Immature natural killer cell (primary cell): ENCODE data around the gene CAPZA1. TPM values are rescaled to one million over a fixed set of nuclear protein-coding genes. Genes with fewer than 3 reads are reported as not detected.

ENCODE experiments used
- DNase-seq, 3 donors: peaks; one replicate each; pipeline ENCODE4 v3.0.0; 2022; ENCODE audit warnings: mixed read lengths in 1 of 3
- H3K27ac Mint-ChIP-seq, 6 donors: one replicate each; pipeline ENCODE4 v1.8.0; 2020; ENCODE audit warnings: mixed read lengths in 6 of 6, mild to moderate bottlenecking in 5 of 6, inconsistent platforms in 4 of 6, moderate library complexity in 3 of 6
- H3K27me3 Mint-ChIP-seq, 3 donors: one replicate each; pipeline ENCODE4 v1.8.0; 2020 to 2021; ENCODE audit warnings: low read depth in 3 of 3, mild to moderate bottlenecking in 3 of 3, mixed read lengths in 3 of 3, moderate library complexity in 3 of 3, inconsistent platforms in 1 of 3
- H3K36me3 Mint-ChIP-seq, 3 donors: one replicate each; pipeline ENCODE4 v1.8.0; 2020; ENCODE audit warnings: mixed read lengths in 3 of 3, inconsistent platforms in 2 of 3, mild to moderate bottlenecking in 2 of 3
- H3K4me1 Mint-ChIP-seq, 2 donors: one replicate each; pipeline ENCODE4 v1.8.0; 2020; ENCODE audit warnings: inconsistent platforms in 2 of 2, mild to moderate bottlenecking in 2 of 2, mixed read lengths in 2 of 2, moderate library complexity in 1 of 2
- H3K4me3 Mint-ChIP-seq, 5 donors: one replicate each; pipeline ENCODE4 v1.8.0; 2020; ENCODE audit warnings: mild to moderate bottlenecking in 5 of 5, mixed read lengths in 5 of 5, inconsistent platforms in 3 of 5, moderate library complexity in 3 of 5
- H3K9me3 Mint-ChIP-seq, 6 donors: one replicate each; pipeline ENCODE4 v1.8.0; 2020; ENCODE audit warnings: mild to moderate bottlenecking in 6 of 6, mixed read lengths in 6 of 6, inconsistent platforms in 4 of 6, moderate library complexity in 3 of 6
- polyA plus RNA-seq, 3 donors: library from polyadenylated mRNA; unstranded; fragments of 300-500 nt; fragmentation: Illumina TruSeq; gene quantifications; one replicate each; pipeline ENCODE4 v1.2.3, GENCODE V29; 2021

Gene CAPZA1
- 100 to 1,000 TPM; 199 to 264 (median 207) TPM for polyA plus RNA-seq

GRCh38 chr1:112619518-112620376 lies at the start of gene CAPZA1:
CAPZA1 (plus strand) TSS chr1:112619832; CDS start chr1:112619845, 13 bp downstream.
- no peaks in the 10 kb centered on the region for H3K9me3 Mint-ChIP-seq
- DNase-seq, result peak; percentile 91 to 93 (median 92)
- peaks cover 52 to 71% of the 10 kb centered on the region in 2 donors for H3K4me1 Mint-ChIP-seq
- H3K4me3 Mint-ChIP-seq, result peak within 1 kb of the TSS; percentile 99 to 100 (median 100)
- H3K27ac Mint-ChIP-seq, result peak within 1 kb of the TSS; percentile 100
- H3K27me3 Mint-ChIP-seq, result peaks cover 10 to 33% (median 21%) of the 10 kb centered on the region in 3 donors
- peaks cover 0 to 3% (median 0%) of the 10 kb centered on the region in 3 donors for H3K36me3 Mint-ChIP-seq

- DNase-seq, result no peak
- peaks cover 11 to 31% (median 30%) of the 10 kb centered on the region in 3 donors for H3K36me3 Mint-ChIP-seq
- H3K27ac Mint-ChIP-seq, result no peak overlapping the region
- H3K4me1 Mint-ChIP-seq, result no peaks in the 10 kb centered on the region
- no peaks in the 10 kb centered on the region for H3K9me3 Mint-ChIP-seq
- no peak overlapping the region for H3K4me3 Mint-ChIP-seq
- no peaks in the 10 kb centered on the region for H3K27me3 Mint-ChIP-seq
These were observed 44.4 kb upstream of the CAPZA1 start for GRCh38 chr1:112575154-112575804.

GRCh38 chr1:112576240-112576639 lies 43.4 kb upstream of the CAPZA1 start:
- Mint-ChIP-seq H3K27me3 (no peaks in the 10 kb centered on the region), H3K4me3 (no peak overlapping the region), H3K9me3 (no peaks in the 10 kb centered on the region), H3K4me1 (no peaks in the 10 kb centered on the region), H3K36me3 (peaks cover 11 to 34% (median 27%) of the 10 kb centered on the region in 3 donors), H3K27ac (no peak overlapping the region)
- no peak for DNase-seq

DNA sequence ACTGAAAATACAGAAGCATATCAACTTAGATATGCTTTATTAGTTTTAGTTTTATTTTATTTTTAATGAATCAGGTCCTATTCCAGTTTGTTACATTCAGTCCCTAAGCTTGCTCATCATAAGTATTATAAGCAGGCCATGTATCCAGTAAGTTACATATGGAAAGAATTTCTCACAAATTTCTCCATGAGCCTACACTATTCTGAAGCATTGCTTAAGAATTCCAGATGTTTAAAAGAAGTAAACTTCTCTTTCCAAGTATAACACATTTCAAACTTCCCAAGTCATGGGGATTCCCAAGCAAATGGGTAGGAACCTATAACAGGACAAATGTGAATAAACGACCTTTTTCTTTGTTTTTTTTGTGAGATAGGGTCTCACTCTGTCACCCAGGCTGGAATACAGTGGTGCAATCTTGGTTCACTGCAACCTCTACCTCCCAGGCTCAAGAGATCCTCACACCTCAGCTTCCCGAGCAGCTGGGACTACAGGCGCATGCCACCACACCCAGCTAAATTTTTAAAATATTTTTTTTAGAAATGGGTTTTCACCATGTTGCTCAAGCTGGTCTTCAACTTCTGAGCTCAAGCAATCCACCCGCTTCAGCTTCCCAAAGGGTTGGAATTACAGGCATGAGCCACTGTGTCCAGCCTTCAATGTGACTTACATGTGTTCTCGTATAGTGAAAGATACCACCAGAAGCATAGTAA lies 39.7 kb upstream of the CAPZA1 start:
- Mint-ChIP-seq H3K27me3 (no peaks in the 10 kb centered on the region), H3K4me1 (no peaks in the 10 kb centered on the region), H3K27ac (no peak overlapping the region), H3K4me3 (no peak overlapping the region), H3K36me3 (peaks cover 7 to 36% (median 29%) of the 10 kb centered on the region in 3 donors), H3K9me3 (no peaks in the 10 kb centered on the region)
- no peak for DNase-seq

- no peaks in the 10 kb centered on the region for H3K4me1 Mint-ChIP-seq
- no peak overlapping the region for H3K27ac Mint-ChIP-seq
- H3K36me3 Mint-ChIP-seq, result peaks cover 0 to 26% (median 16%) of the 10 kb centered on the region in 3 donors
- DNase-seq, result no peak
- no peak overlapping the region for H3K4me3 Mint-ChIP-seq
- H3K9me3 Mint-ChIP-seq, result no peaks in the 10 kb centered on the region
- no peaks in the 10 kb centered on the region for H3K27me3 Mint-ChIP-seq
These were observed 37.9 kb upstream of the CAPZA1 start for GRCh38 chr1:112581586-112582192.

DNA sequence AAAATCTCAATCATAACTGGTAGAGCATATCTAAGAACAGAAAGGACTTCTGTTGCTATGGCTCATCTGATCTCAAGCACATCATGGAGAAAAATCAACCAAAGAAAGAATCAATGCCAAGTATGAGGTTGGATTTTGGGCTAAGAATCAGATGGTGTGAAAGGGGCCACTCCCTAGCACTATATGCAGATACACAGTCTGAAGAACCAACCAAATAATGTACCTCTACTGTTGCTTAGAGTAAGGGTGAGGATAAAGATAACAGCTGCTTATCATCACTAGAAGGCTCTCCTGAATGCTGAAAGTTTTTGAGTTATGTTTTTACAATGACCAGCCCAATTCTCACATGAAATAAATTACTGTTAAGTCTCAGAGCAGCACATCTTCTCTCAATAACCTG lies 36.3 kb upstream of the CAPZA1 start:
- peaks cover 0 to 2% (median 0%) of the 10 kb centered on the region in 3 donors for H3K27me3 Mint-ChIP-seq
- H3K4me3 Mint-ChIP-seq, result no peak overlapping the region
- DNase-seq, result no peak
- H3K27ac Mint-ChIP-seq, result no peak overlapping the region
- no peaks in the 10 kb centered on the region for H3K4me1 Mint-ChIP-seq
- H3K9me3 Mint-ChIP-seq, result no peaks in the 10 kb centered on the region
- peaks cover 0 to 22% (median 11%) of the 10 kb centered on the region in 3 donors for H3K36me3 Mint-ChIP-seq

- Mint-ChIP-seq H3K27ac (no peak overlapping the region), H3K36me3 (peaks cover 14 to 28% (median 27%) of the 10 kb centered on the region in 3 donors), H3K4me3 (no peak overlapping the region), H3K4me1 (no peaks in the 10 kb centered on the region), H3K9me3 (peaks cover 0 to 2% (median 0%) of the 10 kb centered on the region in 6 donors), H3K27me3 (peaks cover 0 to 2% (median 0%) of the 10 kb centered on the region in 3 donors)
- DNase-seq, result no peak
These were observed 29.9 kb upstream of the CAPZA1 start for GRCh38 chr1:112589766-112590165.

DNA sequence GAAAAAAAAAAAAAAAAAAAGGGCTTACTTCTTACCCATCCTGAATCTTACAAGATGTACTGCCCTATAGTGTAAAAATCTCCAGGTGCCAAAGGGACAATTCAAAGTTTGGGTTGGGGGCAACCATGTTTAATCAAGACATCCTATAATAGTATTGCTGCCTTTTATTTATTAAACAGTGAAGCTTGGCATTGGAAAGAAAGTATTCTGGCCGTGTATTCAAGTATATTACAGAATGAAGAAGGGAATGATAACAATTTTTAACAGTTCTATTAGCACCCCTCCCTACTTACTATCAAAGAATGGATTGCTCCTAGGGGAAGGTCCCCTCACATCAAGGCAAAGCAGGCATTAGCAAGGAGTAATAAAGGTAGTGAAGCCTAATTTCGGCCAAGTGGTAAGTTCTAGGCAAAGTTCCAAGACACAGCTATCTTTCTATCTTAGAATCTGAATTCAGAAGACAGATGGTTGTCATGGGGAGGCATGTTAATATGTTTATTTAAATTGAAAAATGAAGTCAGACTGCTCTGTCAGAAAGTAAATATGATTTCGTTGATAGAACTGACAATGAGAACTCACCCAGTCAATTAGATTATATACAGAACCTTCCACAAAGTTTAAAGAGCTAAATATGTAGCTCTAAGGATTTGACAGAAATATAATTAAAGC lies 25.3 kb upstream of the CAPZA1 start:
- Mint-ChIP-seq H3K9me3 (peaks cover 0 to 2% (median 0%) of the 10 kb centered on the region in 6 donors), H3K4me3 (no peak overlapping the region), H3K4me1 (no peaks in the 10 kb centered on the region), H3K27me3 (no peaks in the 10 kb centered on the region), H3K27ac (no peak overlapping the region), H3K36me3 (peaks cover 10 to 19% (median 14%) of the 10 kb centered on the region in 3 donors)
- DNase-seq, result no peak

GRCh38 chr1:112599477-112599876 lies 20.2 kb upstream of the CAPZA1 start:
- Mint-ChIP-seq H3K36me3 (peaks cover 8 to 12% (median 10%) of the 10 kb centered on the region in 3 donors), H3K4me1 (no peaks in the 10 kb centered on the region), H3K9me3 (no peaks in the 10 kb centered on the region), H3K4me3 (no peak overlapping the region), H3K27me3 (no peaks in the 10 kb centered on the region), H3K27ac (no peak overlapping the region)
- no peak for DNase-seq

GRCh38 chr1:112603012-112603411 lies 16.6 kb upstream of the CAPZA1 start:
- Mint-ChIP-seq H3K27me3 (peaks cover 0 to 2% (median 0%) of the 10 kb centered on the region in 3 donors), H3K9me3 (no peaks in the 10 kb centered on the region), H3K4me1 (no peaks in the 10 kb centered on the region), H3K36me3 (peaks cover 21 to 29% (median 25%) of the 10 kb centered on the region in 3 donors), H3K4me3 (no peak overlapping the region), H3K27ac (no peak overlapping the region)
- DNase-seq, result no peak

DNA sequence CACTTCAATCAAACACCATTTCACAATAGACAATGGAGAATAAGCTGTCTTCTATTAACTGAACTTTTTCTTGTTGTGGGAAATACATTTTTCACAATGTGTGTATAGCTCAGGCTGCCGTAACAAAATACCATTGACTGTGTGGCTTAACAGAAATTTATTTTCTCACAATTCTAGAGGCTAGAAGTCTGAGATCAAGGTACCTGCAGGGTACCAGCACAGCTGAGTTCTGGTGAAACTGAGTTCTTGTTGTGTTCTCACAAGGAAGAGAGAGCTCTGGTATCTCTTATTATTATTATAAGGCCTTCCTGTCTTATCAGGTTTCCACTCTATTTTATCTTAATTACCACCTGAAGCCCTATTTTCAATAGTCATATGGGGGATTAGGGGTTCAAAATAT lies 16.1 kb upstream of the CAPZA1 start:
- no peak for DNase-seq
- H3K4me3 Mint-ChIP-seq, result no peak overlapping the region
- H3K27ac Mint-ChIP-seq, result no peak overlapping the region
- H3K4me1 Mint-ChIP-seq, result no peaks in the 10 kb centered on the region
- no peaks in the 10 kb centered on the region for H3K9me3 Mint-ChIP-seq
- H3K36me3 Mint-ChIP-seq, result peaks cover 25 to 34% (median 27%) of the 10 kb centered on the region in 3 donors
- H3K27me3 Mint-ChIP-seq, result peaks cover 0 to 2% (median 0%) of the 10 kb centered on the region in 3 donors

DNA sequence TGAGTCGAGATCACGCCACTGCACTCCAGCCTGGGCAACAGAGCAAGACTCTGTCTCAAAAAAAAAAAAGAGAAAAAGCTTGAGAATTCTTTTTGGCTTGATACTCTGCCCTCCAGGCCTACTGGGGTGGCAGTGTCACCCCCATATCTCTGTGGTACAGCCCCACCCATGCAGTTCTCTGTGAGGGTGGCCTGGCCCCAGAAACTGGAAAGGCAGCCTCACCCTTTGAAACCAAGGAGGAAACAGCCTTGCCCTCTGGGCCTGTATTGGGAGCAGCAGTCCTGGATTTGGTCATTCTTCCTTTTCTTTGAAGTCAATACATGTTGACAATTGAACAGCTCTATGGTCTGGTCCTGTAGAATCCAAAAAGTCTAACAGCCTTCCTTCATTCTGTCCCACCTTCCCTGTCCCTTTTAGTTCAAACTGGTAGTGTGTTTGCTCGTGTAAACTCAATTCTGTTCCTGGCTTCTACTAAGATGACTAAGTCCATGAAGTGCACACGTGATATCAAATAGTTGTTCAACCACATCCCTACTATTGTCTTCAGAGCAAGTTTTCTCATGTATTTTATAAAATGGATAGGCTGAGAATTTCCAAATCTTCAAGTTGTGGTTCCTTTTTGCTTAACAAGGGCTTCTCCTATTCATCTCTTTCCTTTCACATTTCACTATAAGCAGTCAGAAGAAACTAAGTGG lies 13.9 kb upstream of the CAPZA1 start:
- no peaks in the 10 kb centered on the region for H3K4me1 Mint-ChIP-seq
- H3K4me3 Mint-ChIP-seq, result no peak overlapping the region
- peaks cover 0 to 2% (median 0%) of the 10 kb centered on the region in 3 donors for H3K27me3 Mint-ChIP-seq
- peak overlapping the region in 3 of 6 donors; percentile 9 to 60 (median 10) for H3K27ac Mint-ChIP-seq
- peaks cover 31 to 41% (median 31%) of the 10 kb centered on the region in 3 donors for H3K36me3 Mint-ChIP-seq
- DNase-seq, result no peak
- no peaks in the 10 kb centered on the region for H3K9me3 Mint-ChIP-seq
